Ovary (tissue), 9 donors: ENCODE data around the gene SUGCT. TPM values are rescaled to one million over a fixed set of nuclear protein-coding genes. Genes with fewer than 3 reads are reported as not detected.

Source experiments
- DNase-seq, 5 donors: peaks; one replicate each; pipeline ENCODE4 v3.0.0-alpha.2; 2019 to 2020
- H3K27ac ChIP-seq, 2 donors: fragments of 200-600 bp; one replicate each; pipeline versions ENCODE4 v1.5.1 to v1.8.0; 2019 to 2022
- H3K27me3 ChIP-seq: fragments of 200-600 bp; one replicate; pipeline ENCODE4 v1.8.0; 2022
- H3K36me3 ChIP-seq: fragments of 200-600 bp; sonication (generic); one replicate; pipeline ENCODE4 v1.5.1; 2019
- H3K4me1 ChIP-seq: one replicate; pipeline ENCODE4 v1.8.1; 2013; ENCODE audit warnings: mild to moderate bottlenecking, moderate library complexity; ENCODE audit not compliant: insufficient read depth
- H3K4me3 ChIP-seq: fragments of 200-600 bp; sonication (generic); one replicate; pipeline ENCODE4 v1.5.1; 2017
- H3K9me3 ChIP-seq, 2 donors: fragments of 200-600 bp in 1 of 2; sonication (generic) in 1 of 2; one replicate each; pipeline versions ENCODE4 v1.5.1 to v1.8.1; 2013 to 2019; ENCODE audit warnings: mild to moderate bottlenecking in 1 of 2, moderate library complexity in 1 of 2
- CTCF ChIP-seq, 3 donors: fragments of 450-650 bp in 2 of 3; fragments of 200-600 bp in 1 of 3; IDR thresholded peaks; one replicate each; pipeline versions ENCODE4 v1.5.1 to v1.8.0; 2016 to 2022; ENCODE audit warnings: antibody characterized with exemption in 3 of 3, mild to moderate bottlenecking in 1 of 3
- EP300 ChIP-seq: sonication (generic); formaldehyde crosslinking; IDR thresholded peaks from one replicate; pipeline ENCODE4 v1.6.1; 2017; ENCODE audit warnings: antibody characterized with exemption
- POLR2A ChIP-seq: fragments of 450-650 bp; IDR thresholded peaks from one replicate; pipeline ENCODE4 v1.6.1; 2017; ENCODE audit warnings: antibody characterized with exemption, mild to moderate bottlenecking, moderate library complexity
- WGBS, 3 donors: extraction: QIAGEN DNeasy Blood & Tissue Kit in 1 of 3; methylation state at CpG; one replicate each; pipeline versions ENCODE4 v1.1.5 to v1.1.7; 2013 to 2017; 5-methylcytosine and 5-hydroxymethylcytosine counted together
- intact Hi-C, 4 donors: fragments of 100-400 bp; cut with DNase I; formaldehyde crosslinking; loops; one replicate each; pipeline versions ENCODE4 v1.11.0 to v1.15.1; 2022 to 2023
- polyA plus RNA-seq, 2 donors: library from polyadenylated mRNA; stranded (reverse); fragments of 200-250 nt in 1 of 2; fragments of 350-450 nt in 1 of 2; fragmentation: Illumina TruSeq in 1 of 2; extraction: RNeasy Lipid Tissue Mini Kit (QIAGEN cat#74804) in 1 of 2; gene quantifications; one replicate each; pipeline ENCODE4 v1.2.3, GENCODE V29; 2013 to 2014
- total RNA-seq, 7 donors: library from RNA; depleted of rRNA in 2 of 7; stranded (reverse); fragments of >200 nt in 2 of 7; fragmentation: NEBNext Ultra II Directional in 3 of 7; extraction: Animal tissue kit (Norgen Biotek cat#: 25700) in 3 of 7; gene quantifications; one replicate each; pipeline versions ENCODE4 v1.1.0 to v1.2.4, GENCODE V29; 2016 to 2023
- donor health status: DM: no; HTN: no; CAD: no; lungs with moderate emphysema.
- donor health status: DM: no; HTN: no; CAD: no.
- donor health status: Bipolar disorder and iron deficiency.
- donor health status: DM: yes; HTN: yes; CAD: no.
- donor health status: DM: no; HTN: no; CAD: no.
- donor health status: DM: yes; HTN: yes; CAD: no.

SUGCT gene
- total and polyA plus RNA-seq, 9 donors: 3.4 to 9.3 (median 7.8) TPM

GRCh38 chr7:40356312-40356711 lies 221.5 kb downstream of the SUGCT start:
- no peaks in the 10 kb centered on the region for H3K27me3 ChIP-seq
- no peak overlapping the region for H3K4me3 ChIP-seq
- intact Hi-C loops: no loop called here
- no peak overlapping the region for H3K27ac ChIP-seq
- peaks cover 2% of the 10 kb centered on the region for H3K4me1 ChIP-seq
- no peak for TF ChIP-seq EP300
- no peak for TF ChIP-seq POLR2A
- no peak for TF ChIP-seq CTCF (IDR thresholded peaks at IDR 0.05)
- no peaks in the 10 kb centered on the region for H3K9me3 ChIP-seq
- 56 to 74% (median 58%) methylated on average over 3 of the region's 3 CpGs for WGBS, 3 donors
- DNase-seq: no peak
- H3K36me3 ChIP-seq: no peaks in the 10 kb centered on the region

GRCh38 chr7:40356871-40357709 lies 222.3 kb downstream of the SUGCT start:
- Histone ChIP-seq H3K4me1 (peaks cover 2% of the 10 kb centered on the region), H3K9me3 (no peaks in the 10 kb centered on the region), H3K4me3 (no peak overlapping the region), H3K27me3 (no peaks in the 10 kb centered on the region), H3K27ac (no peak overlapping the region), H3K36me3 (no peaks in the 10 kb centered on the region)
- WGBS, 3 donors: 78 to 84% (median 80%) methylated on average over 6 of the region's 6 CpGs
- intact Hi-C loops: no loop called here
- DNase-seq: no peak
- TF ChIP-seq CTCF (IDR thresholded peaks at IDR 0.05) (no peak), EP300 (no peak), POLR2A (no peak)

GRCh38 chr7:40369641-40370277 lies 235.0 kb downstream of the SUGCT start:
- no peak overlapping the region for H3K27ac ChIP-seq
- H3K27me3 ChIP-seq: no peaks in the 10 kb centered on the region
- no peak overlapping the region for H3K4me3 ChIP-seq
- no peak for DNase-seq
- TF ChIP-seq CTCF (IDR thresholded peaks at IDR 0.05) (no peak), POLR2A (no peak), EP300 (no peak)
- 84 to 86% (median 84%) methylated on average over 5 of the region's 5 CpGs for WGBS, 3 donors
- no peaks in the 10 kb centered on the region for H3K9me3 ChIP-seq
- H3K36me3 ChIP-seq: no peaks in the 10 kb centered on the region
- intact Hi-C loops: no loop called here
- H3K4me1 ChIP-seq: no peaks in the 10 kb centered on the region

- Histone ChIP-seq H3K4me3 (no peak overlapping the region), H3K27me3 (no peaks in the 10 kb centered on the region), H3K4me1 (no peaks in the 10 kb centered on the region), H3K36me3 (no peaks in the 10 kb centered on the region), H3K27ac (no peak overlapping the region), H3K9me3 (no peaks in the 10 kb centered on the region)
- TF ChIP-seq EP300 (no peak), POLR2A (no peak), CTCF (IDR thresholded peaks at IDR 0.05) (no peak)
- WGBS, 3 donors: 60 to 63% (median 62%) methylated on average over 4 of the region's 4 CpGs
- intact Hi-C loops: no loop called here
- no peak for DNase-seq
These were observed 237.1 kb downstream of the SUGCT start for GRCh38 chr7:40371806-40372440.
